CD4-positive, alpha-beta T cell treated with Interferon alpha-2 for 1 hour (primary cell): ENCODE results near the gene PRL.

Experiments
- DNase-seq, 2 donors: peaks; one replicate each; pipeline ENCODE4 v3.0.0-alpha.2; 2020 to 2022

PRL gene

DNA sequence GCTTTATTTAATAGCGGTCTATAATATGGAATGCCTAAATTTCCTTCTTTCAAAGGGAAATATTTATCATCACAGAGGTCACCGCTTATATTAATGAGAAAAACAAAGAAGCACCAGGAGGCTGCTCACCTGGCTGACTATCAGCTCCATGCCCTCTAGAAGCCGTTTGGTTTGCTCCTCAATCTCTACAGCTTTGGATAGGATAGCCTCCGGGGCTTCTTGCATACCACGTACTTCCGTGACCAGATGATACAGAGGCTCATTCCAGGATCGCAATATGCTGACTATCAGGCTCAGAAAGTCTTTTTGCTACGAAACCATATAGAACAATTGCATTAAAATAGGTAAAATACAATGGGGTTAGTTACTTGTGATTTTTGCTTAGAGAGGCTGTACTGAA is 6.8 kb downstream of the PRL start:
- no peak for DNase-seq

DNA sequence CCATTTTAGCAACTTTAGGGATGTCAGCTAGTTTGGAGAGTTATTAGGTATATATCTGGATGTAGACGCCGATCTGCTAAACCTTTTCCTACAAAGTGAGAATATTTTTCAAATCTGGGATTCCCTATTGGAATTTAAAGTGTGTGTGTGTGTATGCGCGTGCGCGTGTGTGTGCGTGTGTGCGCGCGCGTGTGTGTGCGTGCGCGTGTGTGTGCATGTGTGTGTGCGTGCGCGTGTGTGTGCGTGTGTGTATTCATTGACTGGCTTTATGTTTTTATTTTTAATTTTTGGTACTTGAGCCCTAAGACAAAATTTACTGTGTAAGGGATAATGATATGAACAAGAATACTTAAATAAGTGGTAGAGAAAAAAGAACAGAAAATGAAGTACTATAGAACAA is 8.1 kb downstream of the PRL start:
- DNase-seq: no peak

- DNase-seq: no peak
These were observed 12.2 kb downstream of the PRL start for GRCh38 chr6:22284666-22285065.

DNA sequence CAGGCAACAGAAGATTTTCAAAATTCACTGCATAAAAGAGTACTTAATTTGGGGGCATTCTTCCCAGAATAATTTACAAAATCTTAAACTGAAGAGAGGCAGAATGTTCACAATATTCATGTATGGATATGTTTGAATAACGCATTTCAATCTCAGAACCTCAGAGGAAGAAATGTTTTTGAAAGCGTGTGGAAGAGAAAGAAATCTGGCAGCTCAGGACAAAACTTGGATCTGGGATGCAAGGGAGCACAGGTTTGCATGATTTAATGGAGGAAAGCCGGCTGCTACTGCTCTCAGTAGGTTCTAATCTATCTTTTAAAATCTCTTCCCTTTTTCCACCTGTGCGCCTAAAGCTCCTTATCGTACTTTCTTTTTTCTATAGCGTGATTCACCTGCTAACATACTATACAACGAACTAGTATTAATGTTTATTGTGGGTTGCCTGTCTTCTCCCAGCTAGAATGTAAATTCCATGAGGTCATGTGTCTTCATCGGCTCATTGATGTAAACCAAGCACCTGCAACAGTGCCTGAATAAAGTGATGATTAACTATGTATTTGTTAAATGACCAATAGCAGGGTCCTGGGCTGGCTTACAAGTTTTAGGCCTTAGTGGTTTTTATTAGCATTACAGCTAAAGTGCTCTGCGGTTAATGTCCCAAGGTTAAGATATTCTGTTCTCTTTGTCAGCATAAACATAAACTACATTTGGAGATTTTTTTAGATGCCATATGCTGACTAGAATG is 15.3 kb downstream of the PRL start:
- DNase-seq: no peak

- no peak for DNase-seq
These were observed 17.4 kb downstream of the PRL start for GRCh38 chr6:22279427-22279826.

DNA sequence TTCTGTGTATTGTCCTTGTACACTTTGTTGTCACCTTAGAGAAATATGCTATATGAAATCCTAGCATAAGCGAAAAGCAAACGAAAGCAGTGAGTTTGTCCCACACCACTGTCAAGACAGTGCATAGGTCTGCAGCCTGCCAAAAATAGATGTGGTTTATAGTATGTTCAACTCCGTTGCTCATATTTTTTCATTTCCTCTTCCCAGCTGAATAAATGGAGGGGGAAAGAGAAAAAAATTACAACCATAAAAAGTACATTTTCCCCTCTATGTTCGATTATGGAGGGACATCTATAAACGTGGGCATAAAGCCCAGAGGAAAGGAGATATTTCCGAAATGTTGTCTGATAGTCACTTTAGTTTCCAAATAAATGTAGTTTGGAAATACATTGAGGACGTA is 25.8 kb downstream of the PRL start:
- no peak for DNase-seq

GRCh38 chr6:22263748-22264147 is 33.1 kb downstream of the PRL start:
- no peak for DNase-seq

- no peak for DNase-seq
These were observed 42.0 kb downstream of the PRL start for GRCh38 chr6:22254886-22255285.

GRCh38 chr6:22253955-22254655 is 42.7 kb downstream of the PRL start:
- DNase-seq: no peak

DNA sequence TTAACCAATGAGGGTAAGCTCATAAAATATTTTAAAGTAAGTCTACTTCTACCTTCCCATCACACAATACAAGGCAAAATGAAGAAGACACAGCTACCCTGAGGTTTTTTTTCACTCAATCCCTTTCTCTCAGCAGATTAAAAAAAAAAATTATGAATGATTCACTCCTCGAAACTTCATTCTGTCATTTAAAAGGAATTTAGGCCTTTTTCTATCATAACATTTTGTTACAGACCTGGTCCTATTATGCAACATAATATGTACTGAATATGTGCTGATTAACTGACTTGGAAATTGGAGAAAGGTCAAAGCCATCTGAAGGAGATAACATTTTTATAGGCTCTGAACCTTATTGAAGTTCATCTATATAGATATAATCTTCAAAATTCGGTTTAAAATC is 45.5 kb downstream of the PRL start:
- no peak for DNase-seq

DNA sequence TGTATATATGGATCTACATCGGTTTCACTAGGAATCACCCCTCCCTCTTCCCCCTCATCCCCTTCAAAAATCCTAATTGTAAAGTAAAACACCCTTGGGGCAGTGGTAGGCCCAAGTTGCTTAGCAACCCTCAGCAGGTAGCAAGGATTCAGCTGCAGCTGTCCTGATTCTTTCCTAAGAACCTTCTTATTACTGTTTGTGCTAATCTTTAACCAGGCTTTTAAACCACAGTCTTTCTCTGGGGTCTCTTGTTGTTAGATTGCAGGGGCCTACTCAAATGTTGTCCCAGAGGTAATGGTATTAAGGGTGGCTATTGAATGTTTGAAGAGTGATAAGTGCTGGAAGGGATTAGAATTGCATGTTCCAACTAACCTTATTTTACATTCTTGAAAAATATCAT is 46.4 kb downstream of the PRL start:
- DNase-seq: no peak

DNA sequence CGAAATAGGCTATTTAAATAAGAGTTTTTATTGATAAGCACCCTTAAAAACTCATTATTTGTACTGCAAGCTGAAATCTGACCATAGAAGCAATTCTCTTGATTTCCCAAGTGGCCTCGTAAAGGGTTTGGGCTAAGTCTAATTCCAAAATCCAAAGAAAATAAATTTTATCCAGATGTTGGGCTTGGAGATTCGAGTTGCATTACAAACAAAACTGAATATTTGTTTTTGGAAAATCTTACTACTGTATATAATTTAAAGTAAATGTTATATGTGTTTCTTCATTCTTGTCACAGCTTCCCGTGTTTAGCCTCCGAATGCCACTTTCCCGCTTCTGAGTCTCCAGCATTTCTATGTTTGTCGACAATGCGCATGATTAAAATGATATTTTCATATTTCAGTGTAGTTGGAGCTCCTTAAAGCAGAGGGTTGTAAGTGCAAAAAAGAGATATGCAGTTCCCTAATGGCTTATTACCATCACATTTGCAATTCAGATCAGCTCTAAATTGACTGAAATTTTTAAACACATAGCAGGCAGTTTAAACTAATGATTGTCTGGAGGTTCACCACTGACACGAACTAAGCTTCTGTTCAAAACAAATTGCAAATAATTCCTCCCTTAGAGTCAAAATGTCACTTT is 47.0 kb downstream of the PRL start:
- DNase-seq: no peak

DNA sequence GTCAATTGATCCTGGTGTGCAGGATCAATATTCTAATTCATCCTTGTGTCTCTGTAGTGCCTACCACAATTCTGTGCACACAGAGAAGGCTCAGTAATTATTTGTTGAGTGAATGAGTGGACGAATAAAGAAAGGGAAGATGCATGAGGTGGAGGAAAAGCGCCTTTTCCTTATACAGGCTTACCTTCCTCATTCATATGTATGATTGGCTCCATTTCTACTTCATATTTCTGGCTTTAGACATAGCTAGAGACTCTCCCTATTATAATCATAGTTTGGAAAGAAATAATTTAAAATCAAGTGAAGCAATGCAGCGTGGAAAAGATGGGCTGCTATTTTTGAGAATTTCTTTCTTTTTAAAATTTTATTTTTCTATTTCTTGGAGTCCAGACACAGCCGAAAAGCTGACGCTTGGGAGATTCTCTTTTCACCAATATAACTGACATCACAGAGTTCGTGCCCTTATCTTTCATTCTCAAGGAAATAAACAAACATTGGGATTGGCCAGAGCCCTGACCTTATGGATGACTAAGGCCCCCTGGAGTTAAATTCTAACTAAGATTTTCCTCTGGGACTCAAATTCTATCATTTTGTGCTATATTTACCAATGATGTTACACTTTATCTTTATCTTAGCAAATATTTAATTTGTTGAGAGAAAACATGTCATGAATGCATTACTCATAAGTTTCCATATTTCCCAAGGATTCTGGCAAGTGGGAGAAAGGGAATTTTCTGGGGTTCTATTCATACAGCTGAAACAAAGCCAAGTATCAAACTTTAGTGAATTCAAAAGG is 48.1 kb downstream of the PRL start:
- DNase-seq: no peak

DNA sequence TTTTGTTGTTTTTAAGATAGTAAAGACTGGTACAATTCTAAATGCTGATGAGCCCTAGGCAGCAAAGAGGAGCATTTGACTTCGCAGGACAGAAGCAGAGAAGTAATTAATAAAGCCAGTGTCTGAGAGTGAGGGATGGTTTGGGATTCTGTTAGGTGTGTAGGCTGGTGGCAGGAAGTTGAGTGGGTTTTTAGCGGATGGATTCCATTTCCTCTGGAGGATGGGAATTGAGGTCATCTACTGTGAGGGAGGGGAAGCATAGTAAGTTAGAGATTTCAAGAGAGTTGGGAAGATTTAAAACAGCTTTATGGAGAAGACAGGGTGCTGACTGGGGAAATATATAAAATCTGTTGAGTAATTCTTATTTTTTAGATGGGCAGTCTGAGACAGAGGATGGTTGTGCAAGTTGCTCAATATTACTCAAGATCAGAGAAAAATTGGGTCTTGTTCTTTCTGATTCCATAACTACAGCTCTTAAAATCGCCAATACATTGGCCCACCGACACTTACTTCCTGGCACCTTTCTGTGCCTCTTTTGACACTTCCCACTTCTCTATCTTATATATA is 48.8 kb downstream of the PRL start:
- no peak for DNase-seq

- no peak for DNase-seq
These were observed 56.8 kb downstream of the PRL start for GRCh38 chr6:22240025-22240424.

GRCh38 chr6:22239261-22239921 is 57.4 kb downstream of the PRL start:
- no peak for DNase-seq

- no peak for DNase-seq
These were observed 58.0 kb downstream of the PRL start for GRCh38 chr6:22238861-22239260.

DNA sequence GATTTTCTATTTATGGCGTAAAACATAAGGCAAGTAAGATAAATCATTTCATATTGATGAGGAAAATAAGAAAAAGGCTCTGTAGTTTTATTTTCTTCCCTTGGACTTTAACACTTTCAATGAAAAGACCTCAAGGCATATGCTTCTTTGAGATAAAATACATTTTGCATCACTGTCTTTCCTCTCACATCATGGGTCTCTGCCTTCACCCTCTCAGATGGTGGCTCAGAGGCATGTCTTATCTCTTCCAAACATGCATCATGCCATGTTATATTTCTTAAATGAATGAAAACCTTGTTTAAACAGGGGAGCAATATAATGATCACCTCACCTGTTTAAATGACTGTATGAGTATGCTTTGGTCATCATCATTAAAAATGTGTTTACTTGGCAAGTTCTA is 59.3 kb downstream of the PRL start:
- no peak for DNase-seq
